ENCODE results near the gene SDK2.

Gene SDK2

GRCh38 chr17:73630965-73631595, 13.2 kb downstream of the SDK2 start:
- peak; percentile 24 to 39 for DNase-seq

GRCh38 chr17:73630531-73630930, 13.7 kb downstream of the SDK2 start:
- DNase-seq, result no peak

GRCh38 chr17:73628642-73629552, 15.3 kb downstream of the SDK2 start:
- no peak for DNase-seq

- no peak for DNase-seq
Measured at GRCh38 chr17:73625991-73626673, 18.1 kb downstream of the SDK2 start.

- no peak for DNase-seq
Measured at GRCh38 chr17:73625006-73625405, 19.2 kb downstream of the SDK2 start.

- no peak for DNase-seq
Measured at GRCh38 chr17:73624496-73624988, 19.7 kb downstream of the SDK2 start.

GRCh38 chr17:73623818-73624217, 20.4 kb downstream of the SDK2 start:
- no peak for DNase-seq

- no peak for DNase-seq
Measured at GRCh38 chr17:73623247-73623646, 21.0 kb downstream of the SDK2 start.

GRCh38 chr17:73622381-73622780, 21.9 kb downstream of the SDK2 start:
- DNase-seq, result no peak

- no peak for DNase-seq
Measured at GRCh38 chr17:73621685-73622084, 22.6 kb downstream of the SDK2 start.

- DNase-seq, result no peak
Measured at GRCh38 chr17:73620414-73620813, 23.8 kb downstream of the SDK2 start.

GRCh38 chr17:73617501-73617900, 26.7 kb downstream of the SDK2 start:
- no peak for DNase-seq

GRCh38 chr17:73616873-73617404, 27.3 kb downstream of the SDK2 start:
- DNase-seq, result no peak

- DNase-seq, result no peak
Measured at GRCh38 chr17:73616120-73616872, 27.9 kb downstream of the SDK2 start.

- DNase-seq, result no peak
Measured at GRCh38 chr17:73614256-73614655, 30.0 kb downstream of the SDK2 start.

GRCh38 chr17:73613271-73614233, 30.7 kb downstream of the SDK2 start:
- no peak for DNase-seq

- DNase-seq, result no peak
Measured at GRCh38 chr17:73612031-73612472, 32.2 kb downstream of the SDK2 start.

GRCh38 chr17:73611630-73612029, 32.6 kb downstream of the SDK2 start:
- no peak for DNase-seq

GRCh38 chr17:73610331-73610911, 33.8 kb downstream of the SDK2 start:
- no peak for DNase-seq

- DNase-seq, result no peak
Measured at GRCh38 chr17:73609758-73610157, 34.5 kb downstream of the SDK2 start.

GRCh38 chr17:73609060-73609459, 35.2 kb downstream of the SDK2 start:
- DNase-seq, result no peak
